Neural cell (in vitro differentiated cells): ENCODE results near the gene CDH5. TPM values are rescaled to one million over a fixed set of nuclear protein-coding genes. Genes with fewer than 3 reads are reported as not detected.

ENCODE experiments used
- H2AFZ ChIP-seq: fragments of 200-600, 300-800 bp; sonication (generic), shearing (Covaris generic); 2 replicates; pipeline ENCODE4 v1.6.0; 2014; ENCODE audit warnings: low read depth, mild to moderate bottlenecking, antibody characterized with exemption, low read length, moderate library complexity
- H3F3A ChIP-seq: fragments of 200-600 bp; shearing (Covaris generic); 2 replicates; pipeline ENCODE4 v1.6.1; 2016; ENCODE audit warnings: mild to moderate bottlenecking, moderate library complexity, mixed read lengths, antibody characterized with exemption, low read length; ENCODE audit not compliant: insufficient read depth, poor library complexity, severe bottlenecking
- H3K27ac ChIP-seq: fragments of 200-600, 300-800 bp; sonication (generic), shearing (Covaris generic); 2 replicates; pipeline ENCODE4 v1.5.1; 2014; ENCODE audit warnings: mild to moderate bottlenecking, low read length, moderate library complexity
- H3K27me3 ChIP-seq: fragments of 300-800, 200-600 bp; sonication (generic), shearing (Covaris generic); 2 replicates; pipeline ENCODE4 v1.6.0; 2014; ENCODE audit warnings: mild to moderate bottlenecking, low read depth, low read length, moderate library complexity; ENCODE audit not compliant: insufficient read depth
- H3K36me3 ChIP-seq: fragments of 300-800, 200-600 bp; sonication (generic), shearing (Covaris generic); 2 replicates; pipeline ENCODE4 v1.5.1; 2014; ENCODE audit warnings: mild to moderate bottlenecking, antibody characterized with exemption, low read length, moderate library complexity; ENCODE audit not compliant: insufficient read depth
- H3K4me2 ChIP-seq: fragments of 300-800, 200-600 bp; sonication (generic), shearing (Covaris generic); 2 replicates; pipeline ENCODE4 v1.6.0; 2014; ENCODE audit warnings: mild to moderate bottlenecking, low read length
- H3K4me3 ChIP-seq: fragments of 300-800, 200-600 bp; sonication (generic), shearing (Covaris generic); 2 replicates; pipeline ENCODE4 v1.5.1; 2014; ENCODE audit warnings: mild to moderate bottlenecking, low read length, moderate library complexity
- H3K79me2 ChIP-seq: fragments of 200-600 bp; shearing (Covaris generic); replicated peaks from 2 replicates; pipeline ENCODE4 v1.6.0; 2014; ENCODE audit warnings: mild to moderate bottlenecking, low read length, moderate library complexity; ENCODE audit not compliant: insufficient read depth
- H3K9ac ChIP-seq: fragments of 300-800, 200-600 bp; sonication (generic), shearing (Covaris generic); 2 replicates; pipeline ENCODE4 v1.6.1; 2016; ENCODE audit warnings: mild to moderate bottlenecking, low read length, mixed read lengths
- H3K9me2 ChIP-seq: fragments of 200-600 bp; shearing (Covaris generic); 2 replicates; pipeline ENCODE4 v1.6.1; 2016; ENCODE audit warnings: mild to moderate bottlenecking, low read length, mixed read lengths; ENCODE audit not compliant: insufficient read depth
- H3K9me3 ChIP-seq: fragments of 200-600, 300-800 bp; sonication (generic), shearing (Covaris generic); 2 replicates; pipeline ENCODE4 v1.6.1; 2016; ENCODE audit warnings: mild to moderate bottlenecking, mixed run types, low read length, moderate library complexity, mixed read lengths
- H4K20me1 ChIP-seq: fragments of 200-600 bp; shearing (Covaris generic); 2 replicates; pipeline ENCODE4 v1.6.1; 2016; ENCODE audit warnings: mild to moderate bottlenecking, mixed run types; ENCODE audit not compliant: insufficient read depth
- EP300 ChIP-seq: fragments of 450-650 bp; conservative IDR thresholded peaks from 2 replicates; pipeline ENCODE4 v1.6.1; 2014; ENCODE audit warnings: antibody characterized with exemption, mild to moderate bottlenecking, moderate library complexity; ENCODE audit not compliant: poor library complexity, severe bottlenecking
- EZH2 ChIP-seq: fragments of 200-600, 300-800 bp; shearing (Covaris generic), sonication (generic); IDR thresholded peaks from 2 replicates; pipeline ENCODE4 v1.6.1; 2014; ENCODE audit warnings: antibody characterized with exemption, low read length, borderline replicate concordance, mild to moderate bottlenecking; ENCODE audit not compliant: insufficient read depth, poor library complexity, severe bottlenecking
- MXI1 ChIP-seq: fragments of 450-650 bp; conservative IDR thresholded peaks from 2 replicates; pipeline ENCODE4 v1.6.1; 2014; ENCODE audit warnings: antibody characterized with exemption, mild to moderate bottlenecking; ENCODE audit not compliant: poor library complexity, severe bottlenecking
- POLR2AphosphoS5 ChIP-seq: IDR thresholded peaks from 2 replicates; pipeline ENCODE4 v1.6.1; 2012
- RAD21 ChIP-seq: fragments of 450-650 bp; conservative IDR thresholded peaks from 2 replicates; pipeline ENCODE4 v1.6.1; 2014; ENCODE audit warnings: antibody characterized with exemption, mild to moderate bottlenecking, moderate library complexity
- REST ChIP-seq: IDR thresholded peaks from 2 replicates; pipeline ENCODE4 v1.6.1; 2012; ENCODE audit warnings: borderline replicate concordance
- SMC3 ChIP-seq: fragments of 450-650 bp; conservative IDR thresholded peaks from 2 replicates; pipeline ENCODE4 v1.6.1; 2014; ENCODE audit warnings: antibody characterized with exemption, mild to moderate bottlenecking, moderate library complexity; ENCODE audit not compliant: poor library complexity
- TAF1 ChIP-seq: IDR thresholded peaks from 2 replicates; pipeline ENCODE4 v1.6.1; 2012; ENCODE audit warnings: low read depth
- polyA plus RNA-seq: library from polyadenylated mRNA; depleted of rRNA; stranded (reverse); fragments of >200 nt; gene quantifications from 2 replicates; pipeline ENCODE4 v1.2.3, GENCODE V29; 2014
- TF ChIP-seq, protein P1 (sequence below): fragments of 450-650 bp; IDR thresholded peaks from 2 replicates; pipeline ENCODE4 v1.5.1; 2014; ENCODE audit warnings: antibody characterized with exemption, mild to moderate bottlenecking, moderate library complexity; ENCODE audit not compliant: poor library complexity, severe bottlenecking

Gene CDH5
- polyA plus RNA-seq, 1 donor from 2014 or later, result not detected

DNA sequence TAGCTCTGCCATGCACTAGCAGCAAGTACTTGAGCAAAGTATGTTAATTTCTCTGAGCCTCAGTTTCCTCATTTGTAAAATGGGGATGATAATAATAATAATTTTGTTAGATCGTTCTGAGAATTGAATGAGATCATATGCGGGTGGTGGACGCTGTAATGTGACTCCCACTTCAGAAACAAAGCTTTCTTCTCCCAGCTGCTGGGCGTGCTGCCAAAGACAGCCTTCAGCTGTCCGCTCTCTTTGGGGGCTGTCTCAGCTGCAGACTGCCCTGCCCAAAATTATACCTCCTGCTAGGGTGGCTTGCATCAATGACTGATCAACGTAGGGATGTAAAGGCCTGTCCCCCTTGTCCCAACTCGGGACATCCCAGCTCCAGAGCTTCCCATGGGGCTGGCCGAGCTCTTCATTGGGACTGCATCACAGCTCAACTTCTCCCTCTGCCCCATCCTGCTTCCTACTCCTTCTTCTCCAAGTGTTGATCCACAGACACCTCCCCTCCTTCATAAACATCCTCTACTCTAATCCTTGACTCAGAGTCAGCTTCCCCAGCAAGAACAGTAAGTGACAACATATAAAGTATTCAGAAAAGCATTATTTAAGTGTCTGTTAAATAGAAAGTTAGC is 30.7 kb upstream of the CDH5 start:
- H3K27me3 ChIP-seq, result no peaks in the 10 kb centered on the region
- no peak overlapping the region for H3K27ac ChIP-seq
- H3F3A ChIP-seq, result no peaks in the 10 kb centered on the region
- H2AFZ ChIP-seq, result no peak overlapping the region
- no peaks in the 10 kb centered on the region for H4K20me1 ChIP-seq
- no peak for TF ChIP-seq SMC3
- TF ChIP-seq REST, result no peak
- no peak for TF ChIP-seq EZH2
- TF ChIP-seq, protein P1, sequence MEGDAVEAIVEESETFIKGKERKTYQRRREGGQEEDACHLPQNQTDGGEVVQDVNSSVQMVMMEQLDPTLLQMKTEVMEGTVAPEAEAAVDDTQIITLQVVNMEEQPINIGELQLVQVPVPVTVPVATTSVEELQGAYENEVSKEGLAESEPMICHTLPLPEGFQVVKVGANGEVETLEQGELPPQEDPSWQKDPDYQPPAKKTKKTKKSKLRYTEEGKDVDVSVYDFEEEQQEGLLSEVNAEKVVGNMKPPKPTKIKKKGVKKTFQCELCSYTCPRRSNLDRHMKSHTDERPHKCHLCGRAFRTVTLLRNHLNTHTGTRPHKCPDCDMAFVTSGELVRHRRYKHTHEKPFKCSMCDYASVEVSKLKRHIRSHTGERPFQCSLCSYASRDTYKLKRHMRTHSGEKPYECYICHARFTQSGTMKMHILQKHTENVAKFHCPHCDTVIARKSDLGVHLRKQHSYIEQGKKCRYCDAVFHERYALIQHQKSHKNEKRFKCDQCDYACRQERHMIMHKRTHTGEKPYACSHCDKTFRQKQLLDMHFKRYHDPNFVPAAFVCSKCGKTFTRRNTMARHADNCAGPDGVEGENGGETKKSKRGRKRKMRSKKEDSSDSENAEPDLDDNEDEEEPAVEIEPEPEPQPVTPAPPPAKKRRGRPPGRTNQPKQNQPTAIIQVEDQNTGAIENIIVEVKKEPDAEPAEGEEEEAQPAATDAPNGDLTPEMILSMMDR, result no peak
- no peak for TF ChIP-seq POLR2AphosphoS5
- no peak for TF ChIP-seq EP300
- TF ChIP-seq TAF1, result no peak
- TF ChIP-seq RAD21, result no peak
- TF ChIP-seq MXI1, result no peak
- no peaks in the 10 kb centered on the region for H3K9me2 ChIP-seq
- peaks cover 15% of the 10 kb centered on the region for H3K9me3 ChIP-seq
- no peaks in the 10 kb centered on the region for H3K36me3 ChIP-seq
- H3K79me2 ChIP-seq, result no peaks in the 10 kb centered on the region
- no peak overlapping the region for H3K4me3 ChIP-seq
- H3K4me2 ChIP-seq, result no peak overlapping the region
- H3K9ac ChIP-seq, result no peak overlapping the region

DNA sequence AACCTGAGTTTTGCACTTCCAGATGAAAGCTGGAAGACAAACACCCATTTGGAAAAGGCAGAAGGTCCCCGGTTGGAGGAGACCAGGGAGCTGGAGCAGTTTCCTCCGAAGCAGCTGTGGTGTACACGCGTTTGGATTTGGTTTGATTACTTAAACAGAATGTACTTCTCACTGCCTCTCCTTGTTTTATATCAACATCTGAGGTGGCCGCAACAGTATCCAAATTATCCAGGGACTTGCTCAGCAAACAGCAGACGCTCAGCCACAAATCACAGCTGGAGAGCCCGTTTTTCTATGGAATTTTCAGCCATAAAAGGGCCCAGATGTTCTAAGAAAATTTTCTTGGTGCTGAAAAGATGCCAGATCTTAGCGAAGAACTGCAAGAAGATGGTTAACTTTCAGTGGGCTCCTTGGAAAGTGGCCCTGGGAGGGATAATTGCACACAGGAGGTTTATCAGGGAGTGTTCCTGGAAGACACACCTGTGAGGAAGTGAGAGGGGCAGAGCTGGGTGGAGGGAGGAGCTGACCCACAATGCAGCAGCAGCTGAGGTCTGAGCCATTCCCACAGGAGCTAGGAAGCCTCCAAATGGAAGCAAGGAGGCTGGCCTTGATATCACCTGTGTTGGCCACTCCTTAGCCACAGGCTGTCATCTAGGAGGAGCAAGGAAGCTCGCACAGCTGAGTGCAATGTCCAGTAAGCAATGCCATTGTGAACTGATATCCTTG is 28.9 kb upstream of the CDH5 start:
- Histone ChIP-seq H3K4me3 (no peak overlapping the region), H4K20me1 (no peaks in the 10 kb centered on the region), H3K79me2 (no peaks in the 10 kb centered on the region), H3K9ac (no peak overlapping the region), H3K9me2 (no peaks in the 10 kb centered on the region), H3F3A (no peaks in the 10 kb centered on the region), H3K27me3 (no peaks in the 10 kb centered on the region), H3K9me3 (peaks cover 15% of the 10 kb centered on the region), H2AFZ (no peak overlapping the region), H3K4me2 (no peak overlapping the region), H3K27ac (no peak overlapping the region), H3K36me3 (no peaks in the 10 kb centered on the region)
- TF ChIP-seq REST (no peak), POLR2AphosphoS5 (no peak), EZH2 (no peak), RAD21 (no peak), EP300 (no peak), MXI1 (no peak), TAF1 (no peak), SMC3 (no peak)
- TF ChIP-seq, protein P1, result no peak
